Measurements from ENCODE around the gene GPX4. TPM values are rescaled to one million over a fixed set of nuclear protein-coding genes. Genes with fewer than 3 reads are reported as not detected.

Gene GPX4
- total and polyA plus RNA-seq, 7 donors: 269 to 662 (median 398) TPM

- H3K27me3 ChIP-seq: no peaks in the 10 kb centered on the region
- no peak for TF ChIP-seq POLR2A (IDR thresholded peaks at IDR 0.05)
- TF ChIP-seq EP300 (IDR thresholded peaks at IDR 0.05): no peak
- TF ChIP-seq POLR2AphosphoS5 (IDR thresholded peaks at IDR 0.05): no peak
- no peak for TF ChIP-seq CTCF (IDR thresholded peaks at IDR 0.05)
- peaks cover 45 to 97% (median 61%) of the 10 kb centered on the region in 4 donors for H3K36me3 ChIP-seq
- H3K9me3 ChIP-seq: no peaks in the 10 kb centered on the region
- intact Hi-C loops (cut with DNase I): no loop called here
- no peak overlapping the region for H3K4me3 ChIP-seq
- 96 to 97% methylated on average over 20 of the region's 20 CpGs for WGBS, 2 donors
- peak; percentile 67 for DNase-seq
- peak overlapping the region in 3 of 4 donors; percentile 9 to 43 (median 12) for H3K27ac ChIP-seq
- peaks cover 0 to 22% (median 9%) of the 10 kb centered on the region in 4 donors for H3K4me1 ChIP-seq
Observed at GRCh38 chr19:1123381-1123780, 19.6 kb downstream of the GPX4 start.

GRCh38 chr19:1123885-1124677 is 20.3 kb downstream of the GPX4 start:
- Histone ChIP-seq H3K9me3 (no peaks in the 10 kb centered on the region), H3K4me3 (no peak overlapping the region), H3K27ac (peak overlapping the region in 3 of 4 donors; percentile 12 to 43 (median 12)), H3K27me3 (no peaks in the 10 kb centered on the region), H3K36me3 (peaks cover 41 to 90% (median 57%) of the 10 kb centered on the region in 4 donors), H3K4me1 (peaks cover 0 to 24% (median 9%) of the 10 kb centered on the region in 4 donors)
- TF ChIP-seq EP300 (IDR thresholded peaks at IDR 0.05) (no peak), POLR2AphosphoS5 (IDR thresholded peaks at IDR 0.05) (peak in 2 of 4 donors; percentile 36 to 50), POLR2A (IDR thresholded peaks at IDR 0.05) (no peak), CTCF (IDR thresholded peaks at IDR 0.05) (peak in 1 of 4 experiments; percentile 11)
- intact Hi-C loops (cut with DNase I): no loop called here
- WGBS, 2 donors: 91% methylated on average over 23 of the region's 23 CpGs
- DNase-seq: peak; percentile 77

GRCh38 chr19:1125601-1126467 is 22.0 kb downstream of the GPX4 start:
- no peaks in the 10 kb centered on the region for H3K27me3 ChIP-seq
- H3K4me3 ChIP-seq: no peak overlapping the region
- DNase-seq: no peak
- H3K27ac ChIP-seq: peak overlapping the region in 2 of 4 donors; percentile 6 to 11
- peaks cover 23 to 72% (median 51%) of the 10 kb centered on the region in 4 donors for H3K36me3 ChIP-seq
- 92 to 94% methylated on average over 33 of the region's 33 CpGs for WGBS, 2 donors
- intact Hi-C loops (cut with DNase I): no loop called here
- peaks cover 0 to 41% (median 23%) of the 10 kb centered on the region in 4 donors for H3K4me1 ChIP-seq
- no peaks in the 10 kb centered on the region for H3K9me3 ChIP-seq
- TF ChIP-seq POLR2A (IDR thresholded peaks at IDR 0.05): no peak
- peak in 1 of 4 donors; percentile 16 for TF ChIP-seq POLR2AphosphoS5 (IDR thresholded peaks at IDR 0.05)

- DNase-seq: no peak
- no peak overlapping the region for H3K27ac ChIP-seq
- no peaks in the 10 kb centered on the region for H3K9me3 ChIP-seq
- no peak overlapping the region for H3K4me3 ChIP-seq
- 93 to 94% methylated on average over 33 of the region's 33 CpGs for WGBS, 2 donors
- TF ChIP-seq POLR2AphosphoS5 (IDR thresholded peaks at IDR 0.05) (no peak), POLR2A (IDR thresholded peaks at IDR 0.05) (no peak), CTCF (IDR thresholded peaks at IDR 0.05) (no peak), EP300 (IDR thresholded peaks at IDR 0.05) (no peak)
- no peaks in the 10 kb centered on the region for H3K27me3 ChIP-seq
- peaks cover 0 to 54% (median 35%) of the 10 kb centered on the region in 4 donors for H3K4me1 ChIP-seq
- peaks cover 11 to 59% (median 37%) of the 10 kb centered on the region in 4 donors for H3K36me3 ChIP-seq
- intact Hi-C loops (cut with DNase I): no loop called here
Observed at GRCh38 chr19:1126984-1127760, 23.4 kb downstream of the GPX4 start.
